RWPE2 (cell line): ENCODE results near the gene GARIN5A.
A peak's percentile ranks its signal among the peaks of the same experiment; 100 is the strongest.

ENCODE experiments used
- ATAC-seq: fragments of 200-7000 bp; cut with Tn5 transposase; 3 replicates; pipeline ENCODE4 v1.9.1; 2021; ENCODE audit warnings: low read depth
- DNase-seq: peaks from one replicate; pipeline ENCODE4 v3.0.0-alpha.2; 2020; ENCODE audit warnings: low spot score
- H3K27ac ChIP-seq: fragments of 450-650 bp; 2 replicates; pipeline ENCODE4 v1.5.1; 2017; ENCODE audit warnings: mild to moderate bottlenecking; ENCODE audit not compliant: poor library complexity, severe bottlenecking
- H3K27me3 ChIP-seq: fragments of 250-450 bp; sonication (Bioruptor Pico); 2 replicates; pipeline ENCODE4 v1.5.1; 2021; ENCODE audit warnings: mild to moderate bottlenecking, moderate library complexity; ENCODE audit not compliant: insufficient read depth, poor library complexity, severe bottlenecking
- H3K36me3 ChIP-seq: fragments of 250-450 bp; sonication (Bioruptor Pico); 2 replicates; pipeline ENCODE4 v1.5.1; 2020; ENCODE audit warnings: low read depth, mild to moderate bottlenecking, moderate library complexity
- H3K4me1 ChIP-seq: fragments of 250-450 bp; sonication (Bioruptor Pico); 2 replicates; pipeline ENCODE4 v1.5.1; 2021; ENCODE audit warnings: mild to moderate bottlenecking, moderate library complexity; ENCODE audit not compliant: insufficient read depth, poor library complexity, severe bottlenecking
- H3K4me3 ChIP-seq: fragments of 250-450 bp; sonication (Bioruptor Pico); 2 replicates; pipeline ENCODE4 v1.5.1; 2021; ENCODE audit warnings: mild to moderate bottlenecking, moderate library complexity; ENCODE audit not compliant: severe bottlenecking
- H3K9me3 ChIP-seq: fragments of 250-450 bp; sonication (Bioruptor Pico); 2 replicates; pipeline ENCODE4 v1.5.1; 2021; ENCODE audit warnings: mild to moderate bottlenecking, moderate library complexity; ENCODE audit not compliant: severe bottlenecking
- CTCF ChIP-seq: fragments of 450-650 bp; IDR thresholded peaks from one replicate; pipeline ENCODE4 v1.5.1; 2017; ENCODE audit warnings: mild to moderate bottlenecking, moderate library complexity; ENCODE audit not compliant: poor library complexity, severe bottlenecking

GARIN5A gene

GRCh38 chr19:50462970-50463369, 13.7 kb downstream of the GARIN5A start:
- Histone ChIP-seq H3K9me3 (no peaks in the 10 kb centered on the region), H3K36me3 (no peaks in the 10 kb centered on the region), H3K4me3 (no peak overlapping the region), H3K4me1 (no peaks in the 10 kb centered on the region), H3K27ac (no peak overlapping the region), H3K27me3 (peaks cover 19% of the 10 kb centered on the region)
- no peak for DNase-seq
- ATAC-seq, result no peak
- no peak for TF ChIP-seq CTCF

GRCh38 chr19:50461066-50461875, 15.4 kb downstream of the GARIN5A start:
- no peak overlapping the region for H3K4me3 ChIP-seq
- H3K9me3 ChIP-seq, result no peaks in the 10 kb centered on the region
- H3K27ac ChIP-seq, result no peak overlapping the region
- H3K4me1 ChIP-seq, result no peaks in the 10 kb centered on the region
- peak; percentile 88 for TF ChIP-seq CTCF
- ATAC-seq (peak; percentile 79), DNase-seq (no peak)
- H3K36me3 ChIP-seq, result no peaks in the 10 kb centered on the region
- H3K27me3 ChIP-seq, result peaks cover 28% of the 10 kb centered on the region

- no peak for TF ChIP-seq CTCF
- Histone ChIP-seq H3K27me3 (peaks cover 28% of the 10 kb centered on the region), H3K4me3 (no peak overlapping the region), H3K9me3 (no peaks in the 10 kb centered on the region), H3K4me1 (no peaks in the 10 kb centered on the region), H3K36me3 (no peaks in the 10 kb centered on the region), H3K27ac (no peak overlapping the region)
- DNase-seq, result no peak
- ATAC-seq, result peak; percentile 48
These were observed 16.4 kb downstream of the GARIN5A start for GRCh38 chr19:50460161-50460765.

- Histone ChIP-seq H3K9me3 (no peaks in the 10 kb centered on the region), H3K27ac (no peak overlapping the region), H3K27me3 (peaks cover 28% of the 10 kb centered on the region), H3K4me3 (no peak overlapping the region), H3K4me1 (no peaks in the 10 kb centered on the region), H3K36me3 (no peaks in the 10 kb centered on the region)
- DNase-seq, result no peak
- TF ChIP-seq CTCF, result no peak
- ATAC-seq, result no peak
These were observed 17.0 kb downstream of the GARIN5A start for GRCh38 chr19:50459638-50460037.

GRCh38 chr19:50459067-50459456, 17.6 kb downstream of the GARIN5A start:
- Histone ChIP-seq H3K27me3 (peaks cover 28% of the 10 kb centered on the region), H3K4me1 (no peaks in the 10 kb centered on the region), H3K9me3 (no peaks in the 10 kb centered on the region), H3K36me3 (no peaks in the 10 kb centered on the region), H3K27ac (no peak overlapping the region), H3K4me3 (no peak overlapping the region)
- TF ChIP-seq CTCF, result no peak
- ATAC-seq (no peak), DNase-seq (no peak)
